ENCODE data around the gene OVAAL.
"Not testable (repeated sequence)": the region's sequence is repeated elsewhere in the genome, so short reads cannot be mapped to it uniquely, and the experiment has no call there.

The OVAAL gene

GRCh38 chr1:180542113-180542837, 16.5 kb upstream of the OVAAL start:
- Histone ChIP-seq H3K4me1 (ENCODE audit: control insufficient read depth, low read depth, low read length) (peaks cover 12% of the 10 kb centered on the region), H3K4me3 (ENCODE audit: low read length) (no peak overlapping the region), H3K9me3 (ENCODE audit: control insufficient read depth, low read depth, low read length) (no peaks in the 10 kb centered on the region), H3K27ac (ENCODE audit: low read length) (no peak overlapping the region), H3K36me3 (ENCODE audit: control insufficient read depth, low read depth, low read length) (no peaks in the 10 kb centered on the region), H3K9ac (ENCODE audit: low read length) (no peak overlapping the region), H3K27me3 (ENCODE audit: control insufficient read depth, insufficient read depth, low read length) (no peaks in the 10 kb centered on the region)

- Histone ChIP-seq H3K4me1 (ENCODE audit: control insufficient read depth, low read depth, low read length) (peaks cover 12% of the 10 kb centered on the region), H3K36me3 (ENCODE audit: control insufficient read depth, low read depth, low read length) (no peaks in the 10 kb centered on the region), H3K27me3 (ENCODE audit: control insufficient read depth, insufficient read depth, low read length) (no peaks in the 10 kb centered on the region), H3K27ac (ENCODE audit: low read length) (no peak overlapping the region), H3K9ac (ENCODE audit: low read length) (no peak overlapping the region), H3K4me3 (ENCODE audit: low read length) (no peak overlapping the region), H3K9me3 (ENCODE audit: control insufficient read depth, low read depth, low read length) (no peaks in the 10 kb centered on the region)
Measured at GRCh38 chr1:180542838-180543145, 16.0 kb upstream of the OVAAL start.

GRCh38 chr1:180544050-180544449, 14.7 kb upstream of the OVAAL start:
- H3K9me3 ChIP-seq (ENCODE audit: control insufficient read depth, low read depth, low read length) = no peaks in the 10 kb centered on the region
- H3K27me3 ChIP-seq (ENCODE audit: control insufficient read depth, insufficient read depth, low read length) = no peaks in the 10 kb centered on the region
- no peak overlapping the region for H3K4me3 ChIP-seq (ENCODE audit: low read length)
- peaks cover 12% of the 10 kb centered on the region for H3K4me1 ChIP-seq (ENCODE audit: control insufficient read depth, low read depth, low read length)
- no peak overlapping the region for H3K27ac ChIP-seq (ENCODE audit: low read length)
- no peak overlapping the region for H3K9ac ChIP-seq (ENCODE audit: low read length)
- H3K36me3 ChIP-seq (ENCODE audit: control insufficient read depth, low read depth, low read length) = no peaks in the 10 kb centered on the region

- Histone ChIP-seq H3K27ac (ENCODE audit: low read length) (no peak overlapping the region), H3K9ac (ENCODE audit: low read length) (no peak overlapping the region), H3K9me3 (ENCODE audit: control insufficient read depth, low read depth, low read length) (no peaks in the 10 kb centered on the region), H3K4me1 (ENCODE audit: control insufficient read depth, low read depth, low read length) (peaks cover 12% of the 10 kb centered on the region), H3K27me3 (ENCODE audit: control insufficient read depth, insufficient read depth, low read length) (no peaks in the 10 kb centered on the region), H3K4me3 (ENCODE audit: low read length) (no peak overlapping the region), H3K36me3 (ENCODE audit: control insufficient read depth, low read depth, low read length) (no peaks in the 10 kb centered on the region)
Measured at GRCh38 chr1:180545991-180546390, 12.8 kb upstream of the OVAAL start.

GRCh38 chr1:180548686-180549317, 10.0 kb upstream of the OVAAL start:
- H3K4me3 ChIP-seq (ENCODE audit: low read length) = no peak overlapping the region
- H3K27me3 ChIP-seq (ENCODE audit: control insufficient read depth, insufficient read depth, low read length) = no peaks in the 10 kb centered on the region
- H3K27ac ChIP-seq (ENCODE audit: low read length) = no peak overlapping the region
- H3K9me3 ChIP-seq (ENCODE audit: control insufficient read depth, low read depth, low read length) = no peaks in the 10 kb centered on the region
- H3K4me1 ChIP-seq (ENCODE audit: control insufficient read depth, low read depth, low read length) = no peaks in the 10 kb centered on the region
- H3K36me3 ChIP-seq (ENCODE audit: control insufficient read depth, low read depth, low read length) = no peaks in the 10 kb centered on the region
- H3K9ac ChIP-seq (ENCODE audit: low read length) = no peak overlapping the region

- H3K36me3 ChIP-seq (ENCODE audit: control insufficient read depth, low read depth, low read length); H3K9me3 ChIP-seq (ENCODE audit: control insufficient read depth, low read depth, low read length); H3K4me3 ChIP-seq (ENCODE audit: low read length); H3K27me3 ChIP-seq (ENCODE audit: control insufficient read depth, insufficient read depth, low read length); H3K9ac ChIP-seq (ENCODE audit: low read length); H3K27ac ChIP-seq (ENCODE audit: low read length); H3K4me1 ChIP-seq (ENCODE audit: control insufficient read depth, low read depth, low read length): not testable (repeated sequence)
Measured at GRCh38 chr1:180549770-180550169, 9.0 kb upstream of the OVAAL start.

GRCh38 chr1:180550241-180550640, 8.5 kb upstream of the OVAAL start:
- H3K27ac ChIP-seq (ENCODE audit: low read length) = no peak overlapping the region
- no peaks in the 10 kb centered on the region for H3K4me1 ChIP-seq (ENCODE audit: control insufficient read depth, low read depth, low read length)
- no peak overlapping the region for H3K4me3 ChIP-seq (ENCODE audit: low read length)
- H3K9me3 ChIP-seq (ENCODE audit: control insufficient read depth, low read depth, low read length) = no peaks in the 10 kb centered on the region
- no peaks in the 10 kb centered on the region for H3K36me3 ChIP-seq (ENCODE audit: control insufficient read depth, low read depth, low read length)
- no peak overlapping the region for H3K9ac ChIP-seq (ENCODE audit: low read length)
- no peaks in the 10 kb centered on the region for H3K27me3 ChIP-seq (ENCODE audit: control insufficient read depth, insufficient read depth, low read length)

GRCh38 chr1:180551997-180552396, 6.8 kb upstream of the OVAAL start:
- Histone ChIP-seq H3K9ac (ENCODE audit: low read length) (no peak overlapping the region), H3K4me3 (ENCODE audit: low read length) (no peak overlapping the region), H3K4me1 (ENCODE audit: control insufficient read depth, low read depth, low read length) (no peaks in the 10 kb centered on the region), H3K27ac (ENCODE audit: low read length) (no peak overlapping the region), H3K36me3 (ENCODE audit: control insufficient read depth, low read depth, low read length) (no peaks in the 10 kb centered on the region), H3K9me3 (ENCODE audit: control insufficient read depth, low read depth, low read length) (no peaks in the 10 kb centered on the region), H3K27me3 (ENCODE audit: control insufficient read depth, insufficient read depth, low read length) (no peaks in the 10 kb centered on the region)

GRCh38 chr1:180553046-180553445, 5.7 kb upstream of the OVAAL start:
- not testable (repeated sequence) for H3K9me3 ChIP-seq (ENCODE audit: control insufficient read depth, low read depth, low read length); H3K9ac ChIP-seq (ENCODE audit: low read length); H3K27me3 ChIP-seq (ENCODE audit: control insufficient read depth, insufficient read depth, low read length); H3K36me3 ChIP-seq (ENCODE audit: control insufficient read depth, low read depth, low read length); H3K4me1 ChIP-seq (ENCODE audit: control insufficient read depth, low read depth, low read length); H3K27ac ChIP-seq (ENCODE audit: low read length); H3K4me3 ChIP-seq (ENCODE audit: low read length)

- Histone ChIP-seq H3K27me3 (ENCODE audit: control insufficient read depth, insufficient read depth, low read length) (no peaks in the 10 kb centered on the region), H3K4me1 (ENCODE audit: control insufficient read depth, low read depth, low read length) (no peaks in the 10 kb centered on the region), H3K27ac (ENCODE audit: low read length) (no peak overlapping the region), H3K36me3 (ENCODE audit: control insufficient read depth, low read depth, low read length) (no peaks in the 10 kb centered on the region), H3K9me3 (ENCODE audit: control insufficient read depth, low read depth, low read length) (no peaks in the 10 kb centered on the region), H3K9ac (ENCODE audit: low read length) (no peak overlapping the region), H3K4me3 (ENCODE audit: low read length) (no peak overlapping the region)
Measured at GRCh38 chr1:180555411-180555810, 3.4 kb upstream of the OVAAL start.

GRCh38 chr1:180560200-180560867, 1.6 kb downstream of the OVAAL start:
- Histone ChIP-seq H3K4me3 (ENCODE audit: low read length) (no peak overlapping the region), H3K9ac (ENCODE audit: low read length) (no peak overlapping the region), H3K27ac (ENCODE audit: low read length) (no peak overlapping the region), H3K4me1 (ENCODE audit: control insufficient read depth, low read depth, low read length) (no peaks in the 10 kb centered on the region), H3K9me3 (ENCODE audit: control insufficient read depth, low read depth, low read length) (no peaks in the 10 kb centered on the region), H3K36me3 (ENCODE audit: control insufficient read depth, low read depth, low read length) (no peaks in the 10 kb centered on the region), H3K27me3 (ENCODE audit: control insufficient read depth, insufficient read depth, low read length) (no peaks in the 10 kb centered on the region)
